ENCODE measurements around the gene PATE3. TPM values are rescaled to one million over a fixed set of nuclear protein-coding genes. Genes with fewer than 3 reads are reported as not detected.

Gene PATE3
- total RNA-seq, 1 experiment from 2014 or later: not detected

DNA sequence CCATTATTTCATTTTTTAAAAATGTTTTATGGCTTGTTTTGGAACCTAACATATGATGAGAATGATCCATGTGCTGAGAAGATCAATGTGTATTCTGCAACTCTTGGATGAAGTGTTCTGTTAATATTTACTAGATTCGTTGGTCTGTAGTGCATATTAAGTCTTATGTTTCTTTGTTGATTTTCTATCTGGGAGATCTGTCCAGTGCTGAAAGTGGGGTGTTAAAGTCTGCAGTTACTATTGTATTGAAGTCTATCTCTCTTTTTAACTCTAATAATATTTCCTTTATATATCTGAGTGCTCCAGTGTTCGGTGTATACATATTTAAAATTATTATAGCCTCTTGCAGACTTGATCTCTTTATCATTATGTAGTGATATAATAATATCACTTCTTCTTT is 11.9 kb downstream of the PATE3 start:
- no peaks in the 10 kb centered on the region for H3K4me1 ChIP-seq (replicated peaks; ENCODE audit: insufficient read depth)
- TF ChIP-seq EZH2 (IDR thresholded peaks at IDR 0.05; ENCODE audit: low read depth): no peak
- TF ChIP-seq, protein P1, sequence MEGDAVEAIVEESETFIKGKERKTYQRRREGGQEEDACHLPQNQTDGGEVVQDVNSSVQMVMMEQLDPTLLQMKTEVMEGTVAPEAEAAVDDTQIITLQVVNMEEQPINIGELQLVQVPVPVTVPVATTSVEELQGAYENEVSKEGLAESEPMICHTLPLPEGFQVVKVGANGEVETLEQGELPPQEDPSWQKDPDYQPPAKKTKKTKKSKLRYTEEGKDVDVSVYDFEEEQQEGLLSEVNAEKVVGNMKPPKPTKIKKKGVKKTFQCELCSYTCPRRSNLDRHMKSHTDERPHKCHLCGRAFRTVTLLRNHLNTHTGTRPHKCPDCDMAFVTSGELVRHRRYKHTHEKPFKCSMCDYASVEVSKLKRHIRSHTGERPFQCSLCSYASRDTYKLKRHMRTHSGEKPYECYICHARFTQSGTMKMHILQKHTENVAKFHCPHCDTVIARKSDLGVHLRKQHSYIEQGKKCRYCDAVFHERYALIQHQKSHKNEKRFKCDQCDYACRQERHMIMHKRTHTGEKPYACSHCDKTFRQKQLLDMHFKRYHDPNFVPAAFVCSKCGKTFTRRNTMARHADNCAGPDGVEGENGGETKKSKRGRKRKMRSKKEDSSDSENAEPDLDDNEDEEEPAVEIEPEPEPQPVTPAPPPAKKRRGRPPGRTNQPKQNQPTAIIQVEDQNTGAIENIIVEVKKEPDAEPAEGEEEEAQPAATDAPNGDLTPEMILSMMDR (conservative IDR thresholded peaks at IDR 0.05): no peak
- H2AFZ ChIP-seq: no peak overlapping the region
- POLR2A ChIA-PET (ENCODE audit: unreplicated experiment): no interaction called here
- no peak for DNase-seq
- no peak overlapping the region for H3K4me3 ChIP-seq
- no peaks in the 10 kb centered on the region for H3K9me2 ChIP-seq (ENCODE audit: insufficient read depth)
- no peaks in the 10 kb centered on the region for H3K9me3 ChIP-seq (ENCODE audit: insufficient read depth, low read depth)
- H3K36me3 ChIP-seq (ENCODE audit: low read depth): no peaks in the 10 kb centered on the region
- no peaks in the 10 kb centered on the region for H4K20me1 ChIP-seq (ENCODE audit: insufficient read depth)
- H3K79me2 ChIP-seq (ENCODE audit: low read depth): no peaks in the 10 kb centered on the region
- H3F3A ChIP-seq (ENCODE audit: insufficient read depth, low read depth): no peaks in the 10 kb centered on the region
- CTCF ChIA-PET: no interaction called here
- BruUV-seq (replicated peaks): no TSS peak
- H3K27ac ChIP-seq: no peak overlapping the region
- no peaks in the 10 kb centered on the region for H3K27me3 ChIP-seq (ENCODE audit: insufficient read depth, low read depth)
- intact Hi-C loops (cut with micrococcal nuclease; ENCODE audit: unreplicated experiment): no loop called here
- H3K4me2 ChIP-seq: no peak overlapping the region

DNA sequence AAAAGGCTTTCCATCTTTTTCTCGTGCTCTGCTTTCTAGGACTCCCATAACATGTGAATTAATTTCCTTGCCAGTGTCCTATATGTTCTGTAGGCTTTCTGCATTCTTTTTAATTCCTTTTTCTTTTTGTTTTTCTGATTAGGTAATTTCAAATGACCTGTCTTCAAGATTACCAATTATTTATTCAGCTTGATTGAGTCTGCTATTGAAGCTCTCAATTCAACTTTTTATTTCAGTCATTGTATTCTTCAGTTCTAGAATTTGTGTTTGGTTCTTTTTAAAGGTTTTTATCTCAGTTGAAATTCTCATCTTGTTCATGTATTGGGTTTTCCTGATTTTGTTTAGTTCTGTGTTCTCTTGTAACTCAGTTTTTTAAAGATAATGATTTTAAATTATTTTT is 14.5 kb downstream of the PATE3 start:
- CTCF ChIA-PET: no interaction called here
- no peaks in the 10 kb centered on the region for H4K20me1 ChIP-seq (ENCODE audit: insufficient read depth)

DNA sequence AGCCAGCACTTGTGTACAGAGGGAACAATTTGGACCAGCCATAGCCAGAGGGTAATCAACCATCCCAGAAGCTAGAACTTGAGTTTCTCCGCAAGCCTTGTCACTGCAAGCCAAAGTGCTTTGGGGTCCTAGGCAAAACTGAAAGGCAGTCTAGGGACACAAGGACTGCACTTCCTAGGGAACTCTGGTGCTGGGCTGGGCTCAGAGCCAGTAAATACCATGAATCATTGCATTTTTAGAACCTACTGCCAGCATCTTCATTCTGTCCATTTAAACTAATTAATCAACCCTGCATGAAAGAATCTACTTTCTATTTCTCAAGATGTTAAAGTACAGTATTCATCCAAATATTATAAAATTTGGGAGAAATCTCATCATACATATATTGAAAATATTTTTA is 20.0 kb downstream of the PATE3 start:
- H2AFZ ChIP-seq: no peak overlapping the region
- H3K27ac ChIP-seq: no peak overlapping the region
- no peaks in the 10 kb centered on the region for H3F3A ChIP-seq (ENCODE audit: insufficient read depth, low read depth)
- no peaks in the 10 kb centered on the region for H3K9me2 ChIP-seq (ENCODE audit: insufficient read depth)
- TF ChIP-seq, protein P1 (conservative IDR thresholded peaks at IDR 0.05): no peak
- TF ChIP-seq EZH2 (IDR thresholded peaks at IDR 0.05; ENCODE audit: low read depth): no peak
- POLR2A ChIA-PET (ENCODE audit: unreplicated experiment): no interaction called here
- no peaks in the 10 kb centered on the region for H3K27me3 ChIP-seq (ENCODE audit: insufficient read depth, low read depth)
- BruUV-seq (replicated peaks): no TSS peak
- H3K4me2 ChIP-seq: no peak overlapping the region
- H3K4me1 ChIP-seq (replicated peaks; ENCODE audit: insufficient read depth): no peaks in the 10 kb centered on the region
- no peak for DNase-seq
- no peaks in the 10 kb centered on the region for H3K9me3 ChIP-seq (ENCODE audit: insufficient read depth, low read depth)
- H4K20me1 ChIP-seq (ENCODE audit: insufficient read depth): no peaks in the 10 kb centered on the region
- intact Hi-C loops (cut with micrococcal nuclease; ENCODE audit: unreplicated experiment): no loop called here
- H3K36me3 ChIP-seq (ENCODE audit: low read depth): no peaks in the 10 kb centered on the region
- CTCF ChIA-PET: no interaction called here
- H3K4me3 ChIP-seq: no peak overlapping the region
- H3K79me2 ChIP-seq (ENCODE audit: low read depth): no peaks in the 10 kb centered on the region

More for the DNA sequence above, 14.5 kb downstream of the PATE3 start:
- Histone ChIP-seq H2AFZ (no peak overlapping the region), H3K9me3 (ENCODE audit: insufficient read depth, low read depth) (no peaks in the 10 kb centered on the region), H3K27ac (no peak overlapping the region), H3K79me2 (ENCODE audit: low read depth) (no peaks in the 10 kb centered on the region), H3K36me3 (ENCODE audit: low read depth) (no peaks in the 10 kb centered on the region), H3K4me2 (no peak overlapping the region), H3K9me2 (ENCODE audit: insufficient read depth) (no peaks in the 10 kb centered on the region), H3K27me3 (ENCODE audit: insufficient read depth, low read depth) (no peaks in the 10 kb centered on the region), H3K4me3 (no peak overlapping the region), H3K4me1 (replicated peaks; ENCODE audit: insufficient read depth) (no peaks in the 10 kb centered on the region), H3F3A (ENCODE audit: insufficient read depth, low read depth) (no peaks in the 10 kb centered on the region)
- intact Hi-C loops (cut with micrococcal nuclease; ENCODE audit: unreplicated experiment): no loop called here
- no peak for DNase-seq
- POLR2A ChIA-PET (ENCODE audit: unreplicated experiment): no interaction called here
- no TSS peak for BruUV-seq (replicated peaks)
- no peak for TF ChIP-seq EZH2 (IDR thresholded peaks at IDR 0.05; ENCODE audit: low read depth)

DNA sequence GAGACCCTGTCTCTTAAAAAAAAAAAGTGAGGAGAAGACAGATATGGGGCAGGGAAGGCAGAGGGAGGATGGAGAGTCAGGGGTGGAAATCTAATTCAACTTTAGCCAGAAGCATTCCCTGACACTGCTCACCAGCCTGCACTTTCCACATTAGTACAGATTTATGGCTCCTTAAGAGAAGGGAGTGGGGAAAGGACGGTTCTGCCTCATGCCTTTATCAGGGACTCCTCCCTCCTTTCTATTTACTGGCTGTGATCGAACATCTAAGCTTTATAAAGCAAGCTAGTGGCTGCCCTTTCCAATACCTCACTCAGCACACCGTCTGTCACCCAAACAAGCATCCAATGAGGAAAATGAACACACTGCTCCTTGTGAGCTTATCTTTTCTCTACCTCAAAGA is 45.1 kb downstream of the PATE3 start, which contains the start of gene PATE4:
Gene PATE4 (plus strand): TSS at position 301 of the 400 bp plus-strand sequence. CDS start 44 bp downstream, at position 345.
- Histone ChIP-seq H2AFZ (no peak within 1 kb of the TSS), H4K20me1 (ENCODE audit: insufficient read depth) (no peaks in the 10 kb centered on the region), H3K9me2 (ENCODE audit: insufficient read depth) (no peaks in the 10 kb centered on the region), H3K4me1 (replicated peaks; ENCODE audit: insufficient read depth) (no peaks in the 10 kb centered on the region), H3K36me3 (ENCODE audit: low read depth) (no peaks in the 10 kb centered on the region), H3K9me3 (ENCODE audit: insufficient read depth, low read depth) (no peaks in the 10 kb centered on the region), H3K27me3 (ENCODE audit: insufficient read depth, low read depth) (0 out of 2 replicates have a peak, but pooled peaks cover 4% of the 10 kb centered on the region), H3K4me3 (no peak within 1 kb of the TSS), H3K27ac (no peak within 1 kb of the TSS), H3K79me2 (ENCODE audit: low read depth) (no peaks in the 10 kb centered on the region), H3F3A (ENCODE audit: insufficient read depth, low read depth) (no peaks in the 10 kb centered on the region), H3K4me2 (no peak within 1 kb of the TSS)
- intact Hi-C loops (cut with micrococcal nuclease; ENCODE audit: unreplicated experiment): no loop called here
- TF ChIP-seq, protein P1 (conservative IDR thresholded peaks at IDR 0.05): no peak
- no peak for TF ChIP-seq EZH2 (IDR thresholded peaks at IDR 0.05; ENCODE audit: low read depth)
- no peak for DNase-seq
- no TSS peak for BruUV-seq (replicated peaks)
- CTCF ChIA-PET: no interaction called here
- POLR2A ChIA-PET (ENCODE audit: unreplicated experiment): no interaction called here
